ENCODE results near the gene EIF2D.
A peak's percentile ranks its signal among the peaks of the same experiment; 100 is the strongest.

Gene EIF2D

GRCh38 chr1:206578978-206579374 is 33.3 kb downstream of the EIF2D start:
- H3K36me3 ChIP-seq (ENCODE audit: control insufficient read depth, insufficient read depth, low read length), result no peaks in the 10 kb centered on the region
- H3K9me3 ChIP-seq (ENCODE audit: control insufficient read depth, low read length), result no peaks in the 10 kb centered on the region
- no peaks in the 10 kb centered on the region for H3K27me3 ChIP-seq (ENCODE audit: control insufficient read depth, insufficient read depth, low read length)
- no peaks in the 10 kb centered on the region for H3K79me2 ChIP-seq
- H3K27ac ChIP-seq, result no peak overlapping the region
- no peak overlapping the region for H3K4me2 ChIP-seq (ENCODE audit: low read length)
- no peak for TF ChIP-seq CTCF (IDR thresholded peaks at IDR 0.05)
- H3K4me1 ChIP-seq, result no peaks in the 10 kb centered on the region
- H3K9ac ChIP-seq, result no peak overlapping the region
- H2AFZ ChIP-seq, result no peak overlapping the region
- no peak overlapping the region for H3K4me3 ChIP-seq (ENCODE audit: low read depth, low read length)

- no peak overlapping the region for H2AFZ ChIP-seq
- H3K4me1 ChIP-seq, result no peaks in the 10 kb centered on the region
- H3K9me3 ChIP-seq (ENCODE audit: control insufficient read depth, low read length), result no peaks in the 10 kb centered on the region
- no peak overlapping the region for H3K27ac ChIP-seq
- no peak overlapping the region for H3K9ac ChIP-seq
- no peaks in the 10 kb centered on the region for H3K36me3 ChIP-seq (ENCODE audit: control insufficient read depth, insufficient read depth, low read length)
- H3K27me3 ChIP-seq (ENCODE audit: control insufficient read depth, insufficient read depth, low read length), result no peaks in the 10 kb centered on the region
- H3K4me3 ChIP-seq (ENCODE audit: low read depth, low read length), result no peak overlapping the region
- no peaks in the 10 kb centered on the region for H3K79me2 ChIP-seq
- TF ChIP-seq CTCF (IDR thresholded peaks at IDR 0.05), result no peak
- H3K4me2 ChIP-seq (ENCODE audit: low read length), result no peak overlapping the region
Observed at GRCh38 chr1:206578068-206578977, 33.9 kb downstream of the EIF2D start.

GRCh38 chr1:206577626-206578025 is 34.6 kb downstream of the EIF2D start:
- Histone ChIP-seq H3K27ac (no peak overlapping the region), H3K9ac (no peak overlapping the region), H3K9me3 (ENCODE audit: control insufficient read depth, low read length) (no peaks in the 10 kb centered on the region), H3K4me2 (ENCODE audit: low read length) (no peak overlapping the region), H2AFZ (no peak overlapping the region), H3K4me1 (no peaks in the 10 kb centered on the region), H3K79me2 (no peaks in the 10 kb centered on the region), H3K4me3 (ENCODE audit: low read depth, low read length) (no peak overlapping the region), H3K27me3 (ENCODE audit: control insufficient read depth, insufficient read depth, low read length) (no peaks in the 10 kb centered on the region), H3K36me3 (ENCODE audit: control insufficient read depth, insufficient read depth, low read length) (no peaks in the 10 kb centered on the region)
- no peak for TF ChIP-seq CTCF (IDR thresholded peaks at IDR 0.05)

GRCh38 chr1:206575894-206576737 is 36.1 kb downstream of the EIF2D start:
- Histone ChIP-seq H3K27ac (peak overlapping the region; percentile 39), H3K36me3 (ENCODE audit: control insufficient read depth, insufficient read depth, low read length) (no peaks in the 10 kb centered on the region), H3K4me1 (no peaks in the 10 kb centered on the region), H3K9ac (no peak overlapping the region), H2AFZ (no peak overlapping the region), H3K27me3 (ENCODE audit: control insufficient read depth, insufficient read depth, low read length) (no peaks in the 10 kb centered on the region), H3K9me3 (ENCODE audit: control insufficient read depth, low read length) (no peaks in the 10 kb centered on the region), H3K4me2 (ENCODE audit: low read length) (no peak overlapping the region), H3K4me3 (ENCODE audit: low read depth, low read length) (no peak overlapping the region), H3K79me2 (no peaks in the 10 kb centered on the region)
- TF ChIP-seq CTCF (IDR thresholded peaks at IDR 0.05), result no peak

Measured in parathyroid adenoma (tissue), 2 donors.